NCI-H1930 (cell line): ENCODE data around the gene SMAD3.

ENCODE experiments used
- DNase-seq, 2 experiments: peaks; one replicate each; lab custom pipeline; 2025; lab: John Stamatoyannopoulos, UW

SMAD3 gene

DNA sequence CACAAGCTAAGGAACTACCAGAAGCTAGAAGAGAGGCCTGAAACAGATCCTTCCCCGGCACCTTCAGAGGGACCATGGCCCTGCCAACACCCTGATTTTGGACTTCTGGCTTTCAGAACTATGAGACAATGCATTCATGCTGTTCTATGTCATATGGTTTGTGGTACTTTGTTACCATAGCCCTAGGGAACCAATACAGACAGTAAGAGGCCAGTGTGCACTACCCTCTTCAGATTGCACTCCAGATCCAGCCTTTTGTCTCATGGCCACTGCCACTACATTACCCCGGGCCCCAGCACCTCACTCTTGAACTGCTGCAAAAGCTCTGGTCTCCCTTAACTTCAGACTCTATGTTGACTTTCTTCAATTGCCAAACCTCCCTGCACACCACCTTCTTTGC is 165.1 kb downstream of the SMAD3 start:
- DNase-seq = no peak

DNA sequence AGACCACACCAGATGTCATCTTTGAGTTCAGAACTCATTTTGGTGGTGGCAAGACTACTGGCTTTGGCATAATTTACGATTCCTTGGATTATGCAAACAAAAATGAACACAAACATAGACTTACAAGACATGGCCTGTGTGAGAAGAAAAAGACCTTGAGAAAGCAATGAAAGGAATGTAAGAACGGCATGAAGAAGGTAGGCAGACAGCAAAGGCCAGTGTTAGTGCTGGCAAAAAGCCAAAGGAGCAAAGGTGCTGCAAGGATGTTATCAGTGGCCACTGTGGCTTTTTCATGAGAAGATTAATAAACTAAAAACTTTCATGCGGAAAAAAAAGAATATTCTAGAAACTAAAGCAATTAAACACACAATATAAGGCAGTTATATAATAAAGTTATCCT is 167.2 kb downstream of the SMAD3 start:
- no peak for DNase-seq

- no peak for DNase-seq
Measured at GRCh38 chr15:67240235-67241131, 175.1 kb downstream of the SMAD3 start.

DNA sequence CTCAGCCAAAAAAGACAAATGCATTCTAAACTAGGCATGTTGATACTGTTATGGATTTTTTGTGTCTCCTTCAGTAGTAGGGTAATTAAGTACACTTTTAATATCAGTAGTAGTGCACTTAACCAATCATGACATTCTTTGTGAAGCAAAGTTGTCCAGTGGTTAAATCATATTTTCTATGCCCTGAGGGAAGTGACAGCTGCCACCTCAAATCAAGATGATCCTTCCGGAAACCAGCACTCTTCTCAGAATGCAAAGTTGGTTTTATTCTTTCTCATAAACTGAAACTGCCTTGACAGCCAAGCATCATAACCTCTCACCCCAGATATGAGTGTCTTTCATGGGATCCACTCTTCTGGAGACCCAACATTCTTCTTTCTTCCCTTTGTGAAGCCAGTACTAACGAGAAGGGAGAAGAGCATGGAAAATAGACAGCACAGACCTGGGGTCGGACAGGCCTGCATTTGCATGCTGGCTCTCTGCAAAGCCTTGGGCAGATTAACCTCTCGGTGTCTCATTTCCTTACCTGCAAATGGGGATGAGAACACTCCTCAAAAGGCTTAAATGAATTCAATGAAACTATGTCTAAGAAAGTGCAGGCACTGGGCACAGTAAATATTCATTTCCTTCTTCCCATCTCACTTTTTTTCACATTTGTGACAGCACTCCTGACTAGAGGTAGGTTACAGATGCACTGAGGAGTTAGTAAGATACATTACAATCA is 175.9 kb downstream of the SMAD3 start:
- DNase-seq = no peak

DNA sequence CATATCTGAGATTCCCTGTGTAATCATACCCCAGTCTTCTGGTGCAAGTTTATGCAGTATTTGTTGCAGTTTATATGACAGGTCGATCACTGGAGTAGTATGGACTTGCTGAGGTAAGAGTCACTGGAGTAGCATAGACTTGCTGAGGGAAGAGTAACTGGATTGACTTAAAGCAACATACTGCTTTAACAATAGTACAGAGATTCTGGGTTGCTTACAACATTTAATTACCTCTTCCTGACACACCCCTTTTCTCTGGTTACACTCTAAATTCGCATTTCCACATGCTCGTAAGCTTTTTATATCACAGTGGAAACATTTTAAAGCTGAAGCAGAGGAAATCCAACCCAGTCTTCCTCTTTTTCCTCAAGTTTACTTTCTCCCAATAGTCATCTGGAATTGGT is 177.3 kb downstream of the SMAD3 start:
- DNase-seq = no peak
